Smooth muscle cell (in vitro differentiated cells): ENCODE results near the gene WDTC1. TPM values are rescaled to one million over a fixed set of nuclear protein-coding genes. Genes with fewer than 3 reads are reported as not detected.
A peak's percentile ranks its signal among the peaks of the same experiment; 100 is the strongest.

Experiments used
- DNase-seq: peaks from one replicate; lab custom pipeline; 2025; ENCODE audit not compliant: unreplicated experiment; lab: John Stamatoyannopoulos, UW
- H2AFZ ChIP-seq: fragments of 200-600 bp; sonication (generic); 2 replicates; pipeline ENCODE4 v1.6.0; 2016; ENCODE audit warnings: antibody characterized with exemption, low read depth, mild to moderate bottlenecking
- H3F3A ChIP-seq: fragments of 200-600 bp; sonication (generic); 2 replicates; pipeline ENCODE4 v1.6.0; 2017; ENCODE audit warnings: antibody characterized with exemption, low read depth
- H3K27ac ChIP-seq: fragments of 200-600 bp; sonication (generic); 2 replicates; pipeline ENCODE4 v1.5.1; 2016; ENCODE audit warnings: low read depth, mild to moderate bottlenecking
- H3K27me3 ChIP-seq: fragments of 200-600 bp; sonication (generic); 2 replicates; pipeline ENCODE4 v1.6.1; 2016; ENCODE audit warnings: low read depth, mild to moderate bottlenecking
- H3K36me3 ChIP-seq: fragments of 200-600 bp; sonication (generic); 2 replicates; pipeline ENCODE4 v1.5.1; 2016; ENCODE audit warnings: low read depth
- H3K4me1 ChIP-seq: fragments of 200-600 bp; sonication (generic); 2 replicates; pipeline ENCODE4 v1.5.1; 2016; ENCODE audit warnings: low read depth
- H3K4me2 ChIP-seq: fragments of 200-600 bp; sonication (generic); 2 replicates; pipeline ENCODE4 v1.6.0; 2016; ENCODE audit warnings: mild to moderate bottlenecking
- H3K4me3 ChIP-seq: fragments of 200-600 bp; sonication (generic); 2 replicates; pipeline ENCODE4 v1.5.1; 2016; ENCODE audit warnings: mild to moderate bottlenecking
- H3K79me2 ChIP-seq: fragments of 200-600 bp; sonication (generic); 2 replicates; pipeline ENCODE4 v1.6.0; 2016; ENCODE audit warnings: low read depth, mild to moderate bottlenecking
- H3K9ac ChIP-seq: fragments of 200-600 bp; sonication (generic); 2 replicates; pipeline ENCODE4 v1.6.0; 2016; ENCODE audit warnings: low read depth
- H3K9me3 ChIP-seq: fragments of 200-600 bp; sonication (generic); replicated peaks from 2 replicates; pipeline ENCODE4 v1.5.1; 2016; ENCODE audit warnings: low read depth
- H4K20me1 ChIP-seq: fragments of 200-600 bp; sonication (generic); 2 replicates; pipeline ENCODE4 v1.6.0; 2016; ENCODE audit warnings: low read depth
- WGBS: methylation state at CpG from one replicate; pipeline ENCODE4 v1.1.7; 2016; ENCODE audit warnings: low lambda C conversion rate; 5-methylcytosine and 5-hydroxymethylcytosine counted together
- polyA plus RNA-seq: library from polyadenylated mRNA; unstranded; fragments of >200 nt; fragmentation: Nextera tagmentation; extraction: Ambion mirVana; gene quantifications from 2 replicates; pipeline ENCODE4 v1.2.1, GENCODE V29; 2016
- total RNA-seq: library from RNA; depleted of rRNA; stranded (reverse); fragments of >200 nt; gene quantifications from 2 replicates; pipeline ENCODE4 v1.2.3, GENCODE V29; 2014
- TF ChIP-seq, protein P1 (sequence below): fragments of 200-600 bp; sonication (generic); IDR thresholded peaks from 2 replicates; pipeline ENCODE4 v1.5.1; 2017; ENCODE audit warnings: borderline replicate concordance, mild to moderate bottlenecking, antibody characterized with exemption; ENCODE audit not compliant: insufficient read depth, poor library complexity, severe bottlenecking

The WDTC1 gene
- total and polyA plus RNA-seq, 2 experiments from 2014 or later: 5.4 to 10.3 TPM

DNA sequence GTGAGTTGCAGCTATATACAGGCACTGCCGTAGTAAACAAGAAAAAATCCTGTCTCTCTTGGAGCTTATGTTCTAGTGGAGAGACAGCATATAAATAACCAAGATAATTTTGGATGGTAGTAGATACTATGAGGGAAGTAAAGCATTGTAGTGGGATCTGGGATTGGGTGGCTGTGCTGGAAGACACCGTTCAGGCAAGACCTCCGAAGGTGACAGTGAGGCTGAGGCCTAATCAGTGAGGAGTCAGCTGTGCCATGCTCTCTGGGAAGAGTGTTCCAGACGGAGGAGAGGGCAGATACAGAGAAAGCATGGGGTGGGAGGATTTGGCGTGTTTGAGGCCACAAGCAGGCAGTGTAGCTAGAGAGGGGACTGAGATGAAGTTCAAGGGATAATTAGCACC lies 93.5 kb downstream of the WDTC1 start:
- no peak for DNase-seq
- TF ChIP-seq, protein P1, sequence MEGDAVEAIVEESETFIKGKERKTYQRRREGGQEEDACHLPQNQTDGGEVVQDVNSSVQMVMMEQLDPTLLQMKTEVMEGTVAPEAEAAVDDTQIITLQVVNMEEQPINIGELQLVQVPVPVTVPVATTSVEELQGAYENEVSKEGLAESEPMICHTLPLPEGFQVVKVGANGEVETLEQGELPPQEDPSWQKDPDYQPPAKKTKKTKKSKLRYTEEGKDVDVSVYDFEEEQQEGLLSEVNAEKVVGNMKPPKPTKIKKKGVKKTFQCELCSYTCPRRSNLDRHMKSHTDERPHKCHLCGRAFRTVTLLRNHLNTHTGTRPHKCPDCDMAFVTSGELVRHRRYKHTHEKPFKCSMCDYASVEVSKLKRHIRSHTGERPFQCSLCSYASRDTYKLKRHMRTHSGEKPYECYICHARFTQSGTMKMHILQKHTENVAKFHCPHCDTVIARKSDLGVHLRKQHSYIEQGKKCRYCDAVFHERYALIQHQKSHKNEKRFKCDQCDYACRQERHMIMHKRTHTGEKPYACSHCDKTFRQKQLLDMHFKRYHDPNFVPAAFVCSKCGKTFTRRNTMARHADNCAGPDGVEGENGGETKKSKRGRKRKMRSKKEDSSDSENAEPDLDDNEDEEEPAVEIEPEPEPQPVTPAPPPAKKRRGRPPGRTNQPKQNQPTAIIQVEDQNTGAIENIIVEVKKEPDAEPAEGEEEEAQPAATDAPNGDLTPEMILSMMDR: no peak
- Histone ChIP-seq H3F3A (no peaks in the 10 kb centered on the region), H3K27me3 (no peaks in the 10 kb centered on the region), H3K9me3 (no peaks in the 10 kb centered on the region), H3K4me1 (peaks cover 8% of the 10 kb centered on the region), H3K27ac (peak overlapping the region; percentile 21), H3K36me3 (no peaks in the 10 kb centered on the region), H4K20me1 (peaks cover 47% of the 10 kb centered on the region), H3K4me2 (no peak overlapping the region), H2AFZ (no peak overlapping the region), H3K9ac (no peak overlapping the region), H3K79me2 (peaks cover 76% of the 10 kb centered on the region), H3K4me3 (no peak overlapping the region)
- WGBS: 93% methylated on average over 5 of the region's 5 CpGs

GRCh38 chr1:27330786-27331185 lies 96.4 kb downstream of the WDTC1 start:
- Histone ChIP-seq H3K79me2 (peaks cover 48% of the 10 kb centered on the region), H3K27me3 (no peaks in the 10 kb centered on the region), H3K4me3 (no peak overlapping the region), H3K4me2 (no peak overlapping the region), H3K9me3 (no peaks in the 10 kb centered on the region), H3F3A (no peaks in the 10 kb centered on the region), H3K4me1 (no peaks in the 10 kb centered on the region), H2AFZ (no peak overlapping the region), H3K9ac (no peak overlapping the region), H3K36me3 (no peaks in the 10 kb centered on the region), H4K20me1 (peaks cover 47% of the 10 kb centered on the region), H3K27ac (no peak overlapping the region)
- TF ChIP-seq, protein P1: no peak
- no peak for DNase-seq
- WGBS: 89% methylated on average over 8 of the region's 8 CpGs

GRCh38 chr1:27331426-27331825 lies 97.0 kb downstream of the WDTC1 start:
- peak overlapping the region; percentile 33 for H3K27ac ChIP-seq
- WGBS: 98% methylated on average over 3 of the region's 3 CpGs
- no peaks in the 10 kb centered on the region for H3K27me3 ChIP-seq
- no peak for DNase-seq
- H3F3A ChIP-seq: no peaks in the 10 kb centered on the region
- no peaks in the 10 kb centered on the region for H3K9me3 ChIP-seq
- TF ChIP-seq, protein P1: no peak
- no peak overlapping the region for H3K4me2 ChIP-seq
- H3K36me3 ChIP-seq: no peaks in the 10 kb centered on the region
- no peak overlapping the region for H3K9ac ChIP-seq
- H3K4me1 ChIP-seq: no peaks in the 10 kb centered on the region
- no peak overlapping the region for H3K4me3 ChIP-seq
- peaks cover 42% of the 10 kb centered on the region for H4K20me1 ChIP-seq
- H3K79me2 ChIP-seq: peaks cover 42% of the 10 kb centered on the region
- no peak overlapping the region for H2AFZ ChIP-seq

DNA sequence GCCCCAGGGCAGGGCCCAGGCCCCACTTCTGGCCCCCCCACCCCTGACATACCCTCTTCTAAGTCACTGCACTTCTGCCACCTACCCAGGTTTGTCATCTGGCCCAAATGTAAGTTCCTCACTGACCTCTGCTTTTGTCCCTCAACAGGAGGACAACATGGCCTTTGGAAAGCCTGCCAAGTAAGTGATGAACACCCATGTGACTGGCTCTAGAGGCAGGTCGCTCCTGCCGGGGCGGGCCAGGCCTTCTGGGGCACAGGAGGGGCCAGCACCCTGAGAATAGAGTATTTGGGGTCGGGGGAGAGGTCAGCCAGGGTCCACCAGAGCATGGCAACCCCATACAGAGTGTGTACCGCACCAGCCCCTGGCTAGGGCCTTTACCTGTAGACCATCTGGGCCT lies 97.5 kb downstream of the WDTC1 start:
- WGBS: 97% methylated on average over 5 of the region's 5 CpGs
- no peak for DNase-seq
- H2AFZ ChIP-seq: no peak overlapping the region
- H3K27ac ChIP-seq: no peak overlapping the region
- H3F3A ChIP-seq: no peaks in the 10 kb centered on the region
- peaks cover 37% of the 10 kb centered on the region for H4K20me1 ChIP-seq
- H3K4me2 ChIP-seq: no peak overlapping the region
- TF ChIP-seq, protein P1: no peak
- H3K27me3 ChIP-seq: no peaks in the 10 kb centered on the region
- H3K9me3 ChIP-seq: no peaks in the 10 kb centered on the region
- no peak overlapping the region for H3K4me3 ChIP-seq
- H3K79me2 ChIP-seq: peaks cover 37% of the 10 kb centered on the region
- H3K36me3 ChIP-seq: no peaks in the 10 kb centered on the region
- no peak overlapping the region for H3K9ac ChIP-seq
- no peaks in the 10 kb centered on the region for H3K4me1 ChIP-seq
